MG63 (cell line): ENCODE results near the gene ZDHHC24. TPM values are rescaled to one million over a fixed set of nuclear protein-coding genes. Genes with fewer than 3 reads are reported as not detected.

Experiments used
- DNase-seq: peaks from one replicate; pipeline ENCODE4 v3.0.0-alpha.2; 2020
- H3K27me3 ChIP-seq: fragments of 250-450 bp; sonication (Bioruptor Pico); 2 replicates; pipeline ENCODE4 v1.5.1; 2020; ENCODE audit warnings: mild to moderate bottlenecking, moderate library complexity
- H3K36me3 ChIP-seq: fragments of 250-450 bp; sonication (Bioruptor Pico); 2 replicates; pipeline ENCODE4 v1.5.1; 2020; ENCODE audit warnings: mild to moderate bottlenecking, moderate library complexity
- H3K4me3 ChIP-seq: fragments of 250-450 bp; sonication (Bioruptor Pico); 2 replicates; pipeline ENCODE4 v1.5.1; 2020; ENCODE audit warnings: mild to moderate bottlenecking, moderate library complexity
- H3K9me3 ChIP-seq: fragments of 250-450 bp; sonication (Bioruptor Pico); 2 replicates; pipeline ENCODE4 v1.5.1; 2020; ENCODE audit warnings: mild to moderate bottlenecking, moderate library complexity
- total RNA-seq: library from RNA; depleted of rRNA; stranded (reverse); fragments of >200 nt; shearing (Covaris generic); gene quantifications from 2 replicates; pipeline ENCODE4 v1.2.3, GENCODE V29; 2014; ENCODE audit warnings: low replicate concordance; rRNA removed

ZDHHC24 gene
- total RNA-seq, 1 experiment from 2014 or later, result 22.9 TPM

DNA sequence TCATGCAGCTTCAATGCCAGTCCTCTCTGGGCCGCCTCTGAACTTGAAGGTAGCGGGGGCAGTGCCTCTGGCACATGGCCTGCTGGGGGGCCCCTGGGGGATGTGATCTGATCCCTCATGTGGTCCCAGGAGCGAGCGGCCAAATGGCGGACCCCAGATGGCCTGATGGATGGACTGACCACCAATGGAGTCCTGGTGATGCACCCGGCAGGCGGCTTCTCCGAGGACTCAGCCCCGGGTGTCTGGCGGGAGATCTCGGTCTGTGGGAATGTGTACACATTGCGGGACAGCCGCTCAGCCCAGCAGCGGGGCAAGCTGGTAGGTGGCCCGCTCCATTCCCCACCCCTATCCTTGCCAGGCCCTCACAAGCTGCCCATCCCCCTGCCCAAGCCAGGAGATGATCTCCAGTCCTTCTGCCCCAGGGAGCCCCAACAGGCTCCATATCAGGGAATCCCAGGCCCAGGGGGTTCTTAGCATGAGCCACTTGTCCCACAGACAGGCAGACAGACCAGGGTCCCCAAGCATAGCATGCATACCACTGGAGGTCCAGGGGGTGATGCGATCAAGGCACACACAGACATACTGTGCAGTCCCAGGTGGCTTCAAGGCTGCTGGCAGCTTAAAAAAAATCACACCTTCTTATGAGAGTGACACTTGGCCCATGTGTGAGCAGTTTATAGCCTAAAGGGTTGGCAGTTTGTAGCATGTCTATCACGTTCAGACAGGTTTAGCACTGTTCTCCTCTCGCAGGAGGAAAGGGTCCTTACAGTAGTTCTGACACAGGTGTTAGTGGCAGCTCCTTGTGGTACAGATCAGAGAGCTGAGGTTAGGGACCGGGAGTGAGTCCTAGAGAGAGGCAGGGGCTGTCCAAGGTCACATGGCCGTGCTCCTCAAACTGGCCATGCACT, 72.0 kb downstream of the ZDHHC24 start:
- no peak overlapping the region for H3K4me3 ChIP-seq
- no peak for DNase-seq
- no peaks in the 10 kb centered on the region for H3K9me3 ChIP-seq
- peaks cover 3% of the 10 kb centered on the region for H3K36me3 ChIP-seq
- no peaks in the 10 kb centered on the region for H3K27me3 ChIP-seq

DNA sequence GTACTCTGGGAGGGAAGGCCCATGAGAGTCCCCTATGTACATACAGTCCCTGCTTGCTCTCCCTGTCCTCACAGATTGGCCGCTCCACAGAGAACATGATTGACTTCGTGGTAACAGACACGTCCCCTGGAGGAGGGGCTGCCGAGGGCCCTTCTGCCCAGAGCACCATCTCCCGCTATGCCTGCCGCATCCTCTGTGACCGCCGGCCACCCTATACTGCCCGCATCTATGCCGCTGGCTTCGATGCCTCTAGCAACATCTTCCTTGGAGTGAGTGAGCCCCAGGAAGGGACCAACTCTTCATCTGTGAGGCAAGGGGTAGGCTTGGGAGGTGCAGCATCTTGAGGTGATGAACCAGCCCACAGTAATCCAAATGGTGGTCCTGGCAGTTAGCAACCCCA, 72.7 kb downstream of the ZDHHC24 start:
- Histone ChIP-seq H3K9me3 (no peaks in the 10 kb centered on the region), H3K27me3 (no peaks in the 10 kb centered on the region), H3K4me3 (no peak overlapping the region), H3K36me3 (peaks cover 3% of the 10 kb centered on the region; the same call in 1 of the 2 replicates)
- no peak for DNase-seq

GRCh38 chr11:66472054-66472453, 73.8 kb downstream of the ZDHHC24 start:
- H3K27me3 ChIP-seq, result no peaks in the 10 kb centered on the region
- H3K4me3 ChIP-seq, result no peak overlapping the region
- no peak for DNase-seq
- no peaks in the 10 kb centered on the region for H3K9me3 ChIP-seq
- H3K36me3 ChIP-seq, result peaks cover 3% of the 10 kb centered on the region; the same call in 1 of the 2 replicates

DNA sequence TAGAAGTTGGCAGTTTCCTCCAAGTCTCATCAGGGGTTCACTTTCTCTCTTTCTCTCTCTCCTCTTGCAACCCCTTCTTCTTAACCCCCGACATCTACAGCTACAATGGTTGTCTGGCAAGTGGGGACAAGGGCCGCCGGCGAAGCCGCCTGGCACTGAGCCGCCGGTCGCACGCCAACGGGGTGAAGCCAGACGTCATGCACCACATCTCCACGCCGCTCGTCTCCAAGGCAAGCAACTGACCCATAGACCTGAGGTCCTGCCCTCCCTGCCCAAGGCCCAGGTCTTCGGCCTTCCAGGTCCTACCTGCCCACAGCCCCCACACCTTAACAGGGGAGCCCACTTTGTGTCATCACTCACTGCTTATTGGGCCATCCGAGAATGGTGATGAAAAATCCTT, 74.7 kb downstream of the ZDHHC24 start:
- Histone ChIP-seq H3K27me3 (no peaks in the 10 kb centered on the region), H3K9me3 (no peaks in the 10 kb centered on the region), H3K36me3 (peaks cover 3% of the 10 kb centered on the region; the same call in 1 of the 2 replicates), H3K4me3 (no peak overlapping the region)
- no peak for DNase-seq

Other genes with a start within 250 kb of the ZDHHC24 start
- not detected in 2 replicates for gene CD248, start 229.0 kb downstream of the ZDHHC24 start, total RNA-seq
- gene RIN1, start 209.6 kb downstream of the ZDHHC24 start, total RNA-seq, result 45.3 and 65.7 TPM in 2 replicates
- 119 TPM in 2 replicates for gene BRMS1, start 200.9 kb downstream of the ZDHHC24 start, total RNA-seq
- 26.6 and 34.6 TPM in 2 replicates for gene B4GAT1, start 198.4 kb downstream of the ZDHHC24 start, total RNA-seq
- gene SLC29A2, start 174.3 kb downstream of the ZDHHC24 start, total RNA-seq, result not detected in 2 replicates
- gene NPAS4, start 125.0 kb downstream of the ZDHHC24 start, total RNA-seq, result not detected in 2 replicates
- gene MRPL11, start 107.2 kb downstream of the ZDHHC24 start, total RNA-seq, result 92.7 and 167 TPM in 2 replicates
- 7.3 and 7.7 TPM in 2 replicates for gene PELI3, start 79.1 kb downstream of the ZDHHC24 start, total RNA-seq
- 57.0 and 124 TPM in 2 replicates for gene DPP3, start 65.6 kb downstream of the ZDHHC24 start, total RNA-seq
- gene BBS1, start 35.4 kb downstream of the ZDHHC24 start, total RNA-seq, result 7.7 and 14.7 TPM in 2 replicates
- gene ACTN3, start 855 bp upstream of the ZDHHC24 start, total RNA-seq, result not detected in 2 replicates
- gene CTSF, start 22.6 kb upstream of the ZDHHC24 start, total RNA-seq, result 13.0 and 17.7 TPM in 2 replicates
- not detected in 2 replicates for gene CCDC87, start 47.0 kb upstream of the ZDHHC24 start, total RNA-seq
- gene CCS, start 47.1 kb upstream of the ZDHHC24 start, total RNA-seq, result 29.3 and 37.6 TPM in 2 replicates
- 19.9 and 27.4 TPM in 2 replicates for gene RBM14, start 70.6 kb upstream of the ZDHHC24 start, total RNA-seq
- gene RBM4, start 92.7 kb upstream of the ZDHHC24 start, total RNA-seq, result 136 and 213 TPM in 2 replicates
- 15.7 and 26.6 TPM in 2 replicates for gene RBM4B, start 131.8 kb upstream of the ZDHHC24 start, total RNA-seq
- 20.0 and 25.8 TPM in 2 replicates for gene SPTBN2, start 183.2 kb upstream of the ZDHHC24 start, total RNA-seq